T1000 (cell line): ENCODE data around the gene PDE12.

ENCODE experiments used
- DNase-seq: peaks from one replicate; lab custom pipeline; 2025; ENCODE audit warnings: mixed read lengths; lab: John Stamatoyannopoulos, UW

PDE12 gene

GRCh38 chr3:57555738-57556458 is at the start of gene PDE12:
Gene PDE12 (plus strand): TSS chr3:57556274. CDS start chr3:57556380, 106 bp downstream.
- peak; percentile 95 for DNase-seq

- DNase-seq, result no peak
Measured at GRCh38 chr3:57512166-57512565, 43.9 kb upstream of the PDE12 start.

- DNase-seq, result no peak
Measured at GRCh38 chr3:57518276-57518915, 37.7 kb upstream of the PDE12 start.

GRCh38 chr3:57530071-57530608 is 25.9 kb upstream of the PDE12 start:
- DNase-seq, result no peak

- no peak for DNase-seq
Measured at GRCh38 chr3:57538465-57538864, 17.6 kb upstream of the PDE12 start.

GRCh38 chr3:57544181-57545125 is 11.6 kb upstream of the PDE12 start, which contains the start of gene DNAH12:
Gene DNAH12 (minus strand): TSS chr3:57544344. CDS start chr3:57542870, 1,474 bp downstream.
- no peak for DNase-seq

- DNase-seq, result no peak
Measured at GRCh38 chr3:57545636-57546268, 10.3 kb upstream of the PDE12 start.

- no peak for DNase-seq
Measured at GRCh38 chr3:57546616-57547015, 9.5 kb upstream of the PDE12 start.

- no peak for DNase-seq
Measured at GRCh38 chr3:57555306-57555705, 768 bp upstream of the PDE12 start.

- no peak for DNase-seq
Measured at GRCh38 chr3:57556459-57557084, 498 bp downstream of the PDE12 start.

GRCh38 chr3:57557085-57557537 is 1.0 kb downstream of the PDE12 start:
- DNase-seq, result peak; percentile 7

GRCh38 chr3:57559526-57559925 is 3.5 kb downstream of the PDE12 start:
- no peak for DNase-seq

- no peak for DNase-seq
Measured at GRCh38 chr3:57569859-57570450, 13.9 kb downstream of the PDE12 start.

- DNase-seq, result no peak
Measured at GRCh38 chr3:57570878-57571277, 14.8 kb downstream of the PDE12 start.

- DNase-seq, result no peak
Measured at GRCh38 chr3:57572096-57572495, 16.0 kb downstream of the PDE12 start.

GRCh38 chr3:57575966-57576626 is 20.0 kb downstream of the PDE12 start:
- DNase-seq, result no peak

GRCh38 chr3:57577801-57578200 is 21.7 kb downstream of the PDE12 start:
- no peak for DNase-seq

- no peak for DNase-seq
Measured at GRCh38 chr3:57582474-57583168, 26.5 kb downstream of the PDE12 start.

- no peak for DNase-seq
Measured at GRCh38 chr3:57583544-57583943, 27.5 kb downstream of the PDE12 start.
